Measurements from ENCODE around the gene FOXB2. TPM values are rescaled to one million over a fixed set of nuclear protein-coding genes. Genes with fewer than 3 reads are reported as not detected.

FOXB2 gene
- total and polyA plus RNA-seq, 2 of the 8 experiments (the other 6 are each of a cell fraction or from before 2014, with no cell fraction given), result 0.15 to 0.22 TPM

- H2BK5ac ChIP-seq (ENCODE audit: low read depth, low read length), result no peak overlapping the region
- H4K8ac ChIP-seq (ENCODE audit: extremely low read depth, insufficient read depth, low read length), result no peak overlapping the region
- no peaks in the 10 kb centered on the region; a peak in 1 of 7 replicates for H3K4me1 ChIP-seq (replicated peaks in 1 of 4; ENCODE audit: control insufficient read depth in 3 of 4, insufficient read depth in 4 of 4, low read length in 3 of 4)
- WGBS, 2 experiments (ENCODE audit: extremely low coverage in 1 of 2, insufficient coverage in 1 of 2, insufficient read length in 1 of 2, insufficient replicate concordance in 2 of 2, low coverage in 1 of 2, low lambda C conversion rate in 2 of 2, missing lambda C conversion rate in 1 of 2), result 42% methylated on average over 1 of the region's 1 CpG; no CpG with 5 or more reads in 1 of the 2 experiments
- H3K4me2 ChIP-seq (ENCODE audit: insufficient read depth in 1 of 2, low read depth in 2 of 2, low read length in 2 of 2), result no peak overlapping the region
- no peak overlapping the region for H3K56ac ChIP-seq (replicated peaks; ENCODE audit: insufficient read length, low read depth, low read length)
- no peaks in the 10 kb centered on the region for H3K23me2 ChIP-seq (ENCODE audit: low read depth, low read length)
- no peak overlapping the region for H2BK20ac ChIP-seq (ENCODE audit: low read length)
- no peak for FAIRE-seq
- H2BK15ac ChIP-seq (ENCODE audit: low read length), result no peak overlapping the region
- H4K20me1 ChIP-seq (replicated peaks in 1 of 2; ENCODE audit: control insufficient read depth in 1 of 2, insufficient read depth in 2 of 2, low read length in 2 of 2), result no peaks in the 10 kb centered on the region
- H3K9me3 ChIP-seq (ENCODE audit: insufficient read depth in 2 of 2, low read depth in 1 of 2, low read length in 1 of 2), result peaks cover 0 to 1% of the 10 kb centered on the region in 2 experiments; a peak in 1 of 4 replicates
- no peak overlapping the region for H2AK5ac ChIP-seq (ENCODE audit: low read depth, low read length)
- TF ChIP-seq SIN3A (conservative IDR thresholded peaks at IDR 0.05 in 1 of 2, IDR thresholded peaks at IDR 0.05 in 1 of 2; ENCODE audit: low read depth in 1 of 2, low read length in 2 of 2), result no peak
- no peak overlapping the region for H3K18ac ChIP-seq (ENCODE audit: extremely low read depth, low read length)
- no peak overlapping the region for H3K14ac ChIP-seq (ENCODE audit: insufficient read length)
- no peak overlapping the region for H3K9ac ChIP-seq (replicated peaks in 1 of 4; ENCODE audit: extremely low read depth in 1 of 4, low read depth in 3 of 4, low read length in 3 of 4)
- no peak overlapping the region for H3K27ac ChIP-seq (ENCODE audit: low read depth, low read length)
- POLR2A ChIA-PET (ENCODE audit: partially characterized antibody), result interaction anchor here (0.6 kb wide), 1 partner anchor 532 kb away, joined by 3 read pairs; no protein-coding TSS in a partner anchor
- H2BK120ac ChIP-seq (replicated peaks; ENCODE audit: low read depth, low read length), result no peak overlapping the region
- CTCF ChIA-PET (ENCODE audit: partially characterized antibody), result interaction anchor here (0.9 kb wide), 1 partner anchor 38 kb away, joined by 3 read pairs; no protein-coding TSS in a partner anchor
- no peak overlapping the region for H4K91ac ChIP-seq (replicated peaks; ENCODE audit: insufficient read length, low read length)
- no peak overlapping the region for H2AFZ ChIP-seq (ENCODE audit: low read length)
- H3K79me1 ChIP-seq (ENCODE audit: low read depth, low read length), result no peaks in the 10 kb centered on the region
- H3K79me2 ChIP-seq (ENCODE audit: control insufficient read depth in 1 of 2, insufficient read depth in 2 of 2, low read length in 2 of 2), result no peaks in the 10 kb centered on the region
- H3K27me3 ChIP-seq (replicated peaks in 1 of 4; ENCODE audit: control insufficient read depth in 3 of 4, extremely low read depth in 1 of 4, insufficient read depth in 3 of 4, low read length in 3 of 4), result no peaks in the 10 kb centered on the region
- no peak overlapping the region for H3K23ac ChIP-seq (ENCODE audit: insufficient read length)
- no peak overlapping the region for H3K4me3 ChIP-seq (ENCODE audit: extremely low read depth in 1 of 4, insufficient read depth in 2 of 4, low read depth in 3 of 4, low read length in 4 of 4)
- H4K5ac ChIP-seq (ENCODE audit: insufficient read length, low read depth, low read length), result no peak overlapping the region
- H2BK12ac ChIP-seq (ENCODE audit: low read depth, low read length), result no peak overlapping the region
- no peaks in the 10 kb centered on the region for H3K36me3 ChIP-seq (ENCODE audit: control insufficient read depth in 2 of 4, insufficient read depth in 4 of 4, low read length in 3 of 4)
- no peak for DNase-seq (ENCODE audit: low read depth in 1 of 2, low spot score in 2 of 2)
- H3K4ac ChIP-seq (replicated peaks; ENCODE audit: insufficient read length, low read depth, low read length), result no peak overlapping the region
These were observed 46.9 kb downstream of the FOXB2 start for GRCh38 chr9:77066388-77066787.

Small RNAs within 50 kb of the gene (small RNA-seq; reads per million reads assigned to genes)
- not detected for gene ATP5MFP3 (ENCODE audit: insufficient read depth)

Other genes with a start within 250 kb of the FOXB2 start
- 13.2 and 13.3 TPM in 2 replicates for gene PRUNE2, start 113.5 kb upstream of the FOXB2 start, total RNA-seq (2021; fragmentation: NEBNext Ultra II Directional; extraction: Animal tissue kit (Norgen Biotek cat#: 25700))
- gene PRUNE2, start 113.5 kb upstream of the FOXB2 start, polyA plus RNA-seq (2011; rRNA removed), result 3.2 and 5.5 TPM in 2 replicates
- gene VPS13A, start 157.9 kb downstream of the FOXB2 start, total RNA-seq (2021; fragmentation: NEBNext Ultra II Directional; extraction: Animal tissue kit (Norgen Biotek cat#: 25700)), result 30.0 and 36.5 TPM in 2 replicates
- 2.7 and 6.0 TPM in 2 replicates for gene VPS13A, start 157.9 kb downstream of the FOXB2 start, polyA plus RNA-seq (2011; rRNA removed)

Measured in H1 (cell line).